Activated CD4-positive, alpha-beta T cell treated with anti-CD3 and anti-CD28 coated beads, Interleukin-2, amount 50 U/mL, for 1 hour (primary cell): ENCODE results near the gene SERINC3.

Experiments
- DNase-seq: peaks from one replicate; pipeline ENCODE4 v3.0.0-alpha.2; 2020

SERINC3 gene

GRCh38 chr20:44532259-44532980 lies 10.6 kb upstream of the SERINC3 start:
- no peak for DNase-seq

GRCh38 chr20:44528309-44528708 lies 6.4 kb upstream of the SERINC3 start:
- no peak for DNase-seq

GRCh38 chr20:44527716-44528199 lies 5.9 kb upstream of the SERINC3 start:
- no peak for DNase-seq

- no peak for DNase-seq
These were observed 4.3 kb upstream of the SERINC3 start for GRCh38 chr20:44526129-44526528.

- DNase-seq = no peak
These were observed 1.9 kb upstream of the SERINC3 start for GRCh38 chr20:44523746-44524145.

- no peak for DNase-seq
These were observed 971 bp upstream of the SERINC3 start for GRCh38 chr20:44522841-44523240.

GRCh38 chr20:44520881-44521280 lies 989 bp downstream of the SERINC3 start:
- no peak for DNase-seq

GRCh38 chr20:44518248-44518647 lies 3.6 kb downstream of the SERINC3 start:
- no peak for DNase-seq

- DNase-seq = no peak
These were observed 4.4 kb downstream of the SERINC3 start for GRCh38 chr20:44517454-44517853.

- DNase-seq = no peak
These were observed 5.4 kb downstream of the SERINC3 start for GRCh38 chr20:44516491-44516890.

GRCh38 chr20:44513871-44514270 lies 8.0 kb downstream of the SERINC3 start:
- no peak for DNase-seq

GRCh38 chr20:44509762-44510161 lies 12.1 kb downstream of the SERINC3 start:
- no peak for DNase-seq

- DNase-seq = no peak
These were observed 17.2 kb downstream of the SERINC3 start for GRCh38 chr20:44504402-44505307.

- no peak for DNase-seq
These were observed 18.9 kb downstream of the SERINC3 start for GRCh38 chr20:44502968-44503367.

GRCh38 chr20:44501448-44501847 lies 20.4 kb downstream of the SERINC3 start:
- no peak for DNase-seq

GRCh38 chr20:44500221-44500620 lies 21.6 kb downstream of the SERINC3 start:
- no peak for DNase-seq

- no peak for DNase-seq
These were observed 24.1 kb downstream of the SERINC3 start for GRCh38 chr20:44497761-44498160.

- no peak for DNase-seq
These were observed 24.9 kb downstream of the SERINC3 start for GRCh38 chr20:44496976-44497375.

GRCh38 chr20:44495802-44496481 lies 25.9 kb downstream of the SERINC3 start:
- DNase-seq = no peak

GRCh38 chr20:44495257-44495656 lies 26.6 kb downstream of the SERINC3 start:
- no peak for DNase-seq

GRCh38 chr20:44494681-44495080 lies 27.2 kb downstream of the SERINC3 start:
- no peak for DNase-seq

- no peak for DNase-seq
These were observed 27.6 kb downstream of the SERINC3 start for GRCh38 chr20:44494266-44494665.

GRCh38 chr20:44491635-44492395 lies 30.1 kb downstream of the SERINC3 start:
- no peak for DNase-seq
